Mucosa of descending colon (tissue), 3 donors: Measurements from ENCODE around the gene ARFIP2. TPM values are rescaled to one million over a fixed set of nuclear protein-coding genes. Genes with fewer than 3 reads are reported as not detected.
A peak's percentile ranks its signal among the peaks of the same experiment; 100 is the strongest.

ENCODE experiments used
- ATAC-seq: fragments of 200-7000 bp; cut with Tn5 transposase; one replicate; pipeline ENCODE4 v1.9.1; 2020; ENCODE audit warnings: mild to moderate bottlenecking, moderate library complexity
- DNase-seq, 3 donors: peaks; one replicate each; pipeline ENCODE4 v3.0.0-alpha.2; 2020
- H3K36me3 ChIP-seq: fragments of 200-600 bp; one replicate; pipeline ENCODE4 v1.8.0; 2021; ENCODE audit warnings: low read depth, mild to moderate bottlenecking
- H3K4me1 ChIP-seq: fragments of 200-600 bp; one replicate; pipeline ENCODE4 v1.8.0; 2021; ENCODE audit warnings: low read depth, mild to moderate bottlenecking
- H3K4me3 ChIP-seq: fragments of 200-600 bp; one replicate; pipeline ENCODE4 v1.8.0; 2021; ENCODE audit warnings: mild to moderate bottlenecking
- H3K9me3 ChIP-seq: fragments of 200-600 bp; one replicate; pipeline ENCODE4 v1.8.0; 2021; ENCODE audit warnings: mild to moderate bottlenecking
- CTCF ChIP-seq: fragments of 200-600 bp; IDR thresholded peaks from one replicate; pipeline ENCODE4 v1.8.0; 2022; ENCODE audit warnings: antibody characterized with exemption, mild to moderate bottlenecking
- intact Hi-C, 2 donors: fragments of 100-400 bp; cut with DNase I in 1 of 2; cut with micrococcal nuclease in 1 of 2; formaldehyde crosslinking; loops; one replicate each; pipeline versions ENCODE4 v1.11.0 to v1.11.1; 2022; cut with DNase I, micrococcal nuclease
- total RNA-seq, 3 donors: library from RNA; stranded (reverse); fragmentation: NEBNext Ultra II Directional in 2 of 3; extraction: Animal tissue kit (Norgen Biotek cat#: 25700) in 2 of 3; gene quantifications; one replicate each; pipeline versions ENCODE4 v1.2.1 to v1.2.4, GENCODE V29; 2021 to 2023
- donor health status: DM: no; HTN: no; CAD: no; lungs with moderate emphysema.
- donor health status: DM: no; HTN: no; CAD: no.
- donor health status: DM: no; HTN: yes; CAD: no.

The ARFIP2 gene
- total RNA-seq, 3 donors from 2014 or later, result 52.7 to 85.0 (median 76.6) TPM

- Histone ChIP-seq H3K9me3 (no peaks in the 10 kb centered on the region), H3K36me3 (peaks cover 5% of the 10 kb centered on the region), H3K4me3 (no peak overlapping the region), H3K4me1 (peaks cover 25% of the 10 kb centered on the region)
- ATAC-seq (no peak), DNase-seq (peak in 1 of 3 donors; percentile 17)
- intact Hi-C loops, result no loop called here
- no peak for TF ChIP-seq CTCF
Measured at GRCh38 chr11:6474806-6475500, 6.2 kb downstream of the ARFIP2 start.

- ATAC-seq (no peak), DNase-seq (no peak)
- Histone ChIP-seq H3K9me3 (no peaks in the 10 kb centered on the region), H3K4me1 (peaks cover 25% of the 10 kb centered on the region), H3K36me3 (peaks cover 5% of the 10 kb centered on the region), H3K4me3 (no peak overlapping the region)
- intact Hi-C loops, result no loop called here
- no peak for TF ChIP-seq CTCF
Measured at GRCh38 chr11:6474413-6474792, 6.7 kb downstream of the ARFIP2 start.

GRCh38 chr11:6473451-6474412 is 7.4 kb downstream of the ARFIP2 start, which contains the start of gene TRIM3:
Gene TRIM3, minus strand, starts transcription at chr11:6473941. Its CDS starts 8,246 bp downstream, at chr11:6465695.
- intact Hi-C loops, result no loop called here
- no peak for TF ChIP-seq CTCF
- ATAC-seq (peak; percentile 88), DNase-seq (peak; percentile 96 to 98 (median 97))
- H3K9me3 ChIP-seq, result no peaks in the 10 kb centered on the region
- H3K4me1 ChIP-seq, result peaks cover 28% of the 10 kb centered on the region
- peak within 1 kb of the TSS; percentile 40 for H3K4me3 ChIP-seq
- H3K36me3 ChIP-seq, result peaks cover 5% of the 10 kb centered on the region

- peaks cover 28% of the 10 kb centered on the region for H3K4me1 ChIP-seq
- ATAC-seq (no peak), DNase-seq (no peak)
- intact Hi-C loops, result no loop called here
- no peak for TF ChIP-seq CTCF
- H3K36me3 ChIP-seq, result peaks cover 4% of the 10 kb centered on the region
- H3K4me3 ChIP-seq, result no peak overlapping the region
- H3K9me3 ChIP-seq, result no peaks in the 10 kb centered on the region
Measured at GRCh38 chr11:6472934-6473333, 8.2 kb downstream of the ARFIP2 start.

- H3K36me3 ChIP-seq, result no peaks in the 10 kb centered on the region
- DNase-seq (peak in 1 of 3 donors; percentile 28), ATAC-seq (no peak)
- H3K4me3 ChIP-seq, result no peak overlapping the region
- H3K9me3 ChIP-seq, result no peaks in the 10 kb centered on the region
- intact Hi-C loops, result no loop called here
- peaks cover 21% of the 10 kb centered on the region for H3K4me1 ChIP-seq
- no peak for TF ChIP-seq CTCF
Measured at GRCh38 chr11:6469599-6469998, 11.5 kb downstream of the ARFIP2 start.
